H1 (cell line): ENCODE data around the gene RIN3. TPM values are rescaled to one million over a fixed set of nuclear protein-coding genes. Genes with fewer than 3 reads are reported as not detected.

Experiments
- CHD7 ChIP-seq: fragments of 300-600 bp; sonication (generic); IDR thresholded peaks from 2 replicates; pipeline ENCODE4 v1.7.1; 2012; ENCODE audit warnings: low read length, moderate library complexity, mild to moderate bottlenecking, inconsistent platforms; ENCODE audit not compliant: insufficient replicate concordance
- RBBP5 ChIP-seq: IDR thresholded peaks from 2 replicates; pipeline ENCODE4 v1.7.1; 2012; ENCODE audit warnings: low read depth, mild to moderate bottlenecking, inconsistent platforms, low read length, moderate library complexity, borderline replicate concordance
- polyA plus RNA-seq, 7 experiments: library from polyadenylated mRNA; depleted of rRNA in 3 of 7; stranded (reverse) in 5 of 7; unstranded in 2 of 7; fragments of >200 nt in 5 of 7; fragments of 200-250 nt in 2 of 7; gene quantifications; 1 replicate in 5 of 7; 2 replicates in 1 of 7; 4 replicates in 1 of 7; pipeline versions ENCODE4 v1.2.1 to v1.2.3, GENCODE V29; 2011 to 2013; ENCODE audit warnings: missing spikeins in 2 of 7, mixed read lengths in 2 of 7
- total RNA-seq: library from RNA; stranded (reverse); fragmentation: NEBNext Ultra II Directional; extraction: Animal tissue kit (Norgen Biotek cat#: 25700); gene quantifications from 2 replicates; pipeline ENCODE4 v1.2.1, GENCODE V29; 2021

The RIN3 gene
- total and polyA plus RNA-seq, 2 of the 8 experiments (the other 6 are each of a cell fraction or from before 2014, with no cell fraction given), result 0.59 to 1.5 TPM

DNA sequence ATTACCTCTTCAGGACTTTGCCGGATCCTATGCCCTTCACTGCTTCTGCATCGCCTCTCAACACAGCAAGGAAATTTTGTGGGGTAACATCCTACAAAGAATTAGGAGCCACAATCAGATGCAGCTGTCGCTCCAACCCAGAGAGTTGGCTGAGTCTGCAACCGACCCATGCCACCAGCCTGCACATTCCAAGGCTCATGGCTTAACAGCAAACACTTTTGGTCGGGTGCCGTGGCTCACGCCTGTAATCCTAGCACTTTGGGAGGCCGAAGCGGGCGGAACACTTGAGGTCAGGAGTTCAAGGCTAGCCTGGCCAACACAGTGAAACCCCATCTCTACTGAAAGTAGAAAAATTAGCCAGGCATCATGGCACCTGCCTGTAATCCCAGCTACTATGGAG is 202.6 kb downstream of the RIN3 start (continued):
- TF ChIP-seq CHD7, result no peak
- TF ChIP-seq RBBP5, result no peak
